Transverse colon (tissue), 4 donors: ENCODE results near the gene C17orf78. TPM values are rescaled to one million over a fixed set of nuclear protein-coding genes. Genes with fewer than 3 reads are reported as not detected.
"Not testable (repeated sequence)": the region's sequence is repeated elsewhere in the genome, so short reads cannot be mapped to it uniquely, and the experiment has no call there.

ENCODE experiments used
- DNase-seq: peaks from one replicate; pipeline ENCODE4 v3.0.0-alpha.2; 2019
- H3K27ac ChIP-seq, 4 donors: fragments of 200-600 bp; sonication (generic); 2 replicates each; pipeline ENCODE4 v1.5.1; 2016 to 2018; ENCODE audit warnings: inconsistent platforms in 4 of 4
- H3K27me3 ChIP-seq: fragments of 200-600 bp; sonication (generic); 2 replicates; pipeline ENCODE4 v1.5.1; 2017; ENCODE audit warnings: inconsistent platforms
- H3K36me3 ChIP-seq, 4 donors: fragments of 200-600 bp; sonication (generic); 2 replicates each; pipeline ENCODE4 v1.5.1; 2017 to 2019; ENCODE audit warnings: inconsistent platforms in 4 of 4
- H3K4me1 ChIP-seq, 4 donors: fragments of 200-600 bp; sonication (generic); 2 replicates each; pipeline ENCODE4 v1.5.1; 2017 to 2020; ENCODE audit warnings: inconsistent platforms in 4 of 4
- H3K4me3 ChIP-seq, 4 donors: fragments of 200-600 bp; sonication (generic); 1 replicate in 1 of 4; 2 replicates in 3 of 4; pipeline versions ENCODE4 v1.5.1 to v1.6.1; 2017 to 2019; ENCODE audit warnings: inconsistent platforms in 4 of 4
- H3K9me3 ChIP-seq, 2 donors: fragments of 200-600 bp; sonication (generic); 2 replicates each; pipeline ENCODE4 v1.5.1; 2017 to 2019; ENCODE audit warnings: inconsistent platforms in 2 of 2
- EP300 ChIP-seq: sonication (generic); formaldehyde crosslinking; IDR thresholded peaks from one replicate; pipeline ENCODE4 v1.6.1; 2017; ENCODE audit warnings: antibody characterized with exemption, low read depth
- POLR2A ChIP-seq: fragments of 450-650 bp; IDR thresholded peaks from one replicate; pipeline ENCODE4 v1.6.1; 2016; ENCODE audit warnings: antibody characterized with exemption, mild to moderate bottlenecking, moderate library complexity
- POLR2AphosphoS5 ChIP-seq, 3 donors: sonication (generic); formaldehyde crosslinking; IDR thresholded peaks; one replicate each; pipeline ENCODE4 v1.6.1; 2016; ENCODE audit warnings: antibody characterized with exemption in 3 of 3
- WGBS, 2 donors: methylation state at CpG; one replicate each; pipeline ENCODE4 v1.1.5; 2018; ENCODE audit warnings: low coverage in 1 of 2; 5-methylcytosine and 5-hydroxymethylcytosine counted together
- in situ Hi-C, 4 donors: fragments of 200-750 bp; cut with MboI; loops; one replicate each; pipeline versions ENCODE4 v1.15.0 to v1.15.1; 2017; ENCODE audit warnings: low sequenced_read_pairs in 3 of 4, low pct_ligation_motif_present in 1 of 4, low pct_unique_long_range_greater_than_20kb in 1 of 4
- intact Hi-C: fragments of 100-400 bp; cut with DNase I; formaldehyde crosslinking; loops from one replicate; pipeline ENCODE4 v1.15.1; 2023; ENCODE audit warnings: low total_unique reads
- total RNA-seq, 4 donors: library from RNA; depleted of rRNA; stranded (reverse); fragments of >200 nt; gene quantifications; one replicate each; pipeline ENCODE4 v1.1.0, GENCODE V29; 2016
- TF ChIP-seq, protein P1 (sequence below), 5 experiments: fragments of 200-600 bp in 3 of 5; fragments of 450-650 bp in 2 of 5; sonication (generic) in 3 of 5; IDR thresholded peaks; 1 replicate in 2 of 5; 2 replicates in 3 of 5; pipeline ENCODE4 v1.5.1; 2016 to 2017; ENCODE audit warnings: antibody characterized with exemption in 5 of 5, inconsistent platforms in 3 of 5, mild to moderate bottlenecking in 2 of 5, moderate library complexity in 1 of 5

The C17orf78 gene
- total RNA-seq, 4 donors from 2014 or later = not detected

- in situ Hi-C loops (loop anchor here in 2 of 4 donors (25.0 kb wide), 1 partner anchor 781 kb away; the partner anchor contains the start of gene MRM1 (in 2 of the 2)), intact Hi-C loops (no loop called here)
- no peak overlapping the region for H3K27ac ChIP-seq
- no peaks in the 10 kb centered on the region for H3K36me3 ChIP-seq
- TF ChIP-seq EP300 (no peak), POLR2A (no peak), POLR2AphosphoS5 (IDR thresholded peaks at IDR 0.05) (no peak)
- TF ChIP-seq, protein P1, sequence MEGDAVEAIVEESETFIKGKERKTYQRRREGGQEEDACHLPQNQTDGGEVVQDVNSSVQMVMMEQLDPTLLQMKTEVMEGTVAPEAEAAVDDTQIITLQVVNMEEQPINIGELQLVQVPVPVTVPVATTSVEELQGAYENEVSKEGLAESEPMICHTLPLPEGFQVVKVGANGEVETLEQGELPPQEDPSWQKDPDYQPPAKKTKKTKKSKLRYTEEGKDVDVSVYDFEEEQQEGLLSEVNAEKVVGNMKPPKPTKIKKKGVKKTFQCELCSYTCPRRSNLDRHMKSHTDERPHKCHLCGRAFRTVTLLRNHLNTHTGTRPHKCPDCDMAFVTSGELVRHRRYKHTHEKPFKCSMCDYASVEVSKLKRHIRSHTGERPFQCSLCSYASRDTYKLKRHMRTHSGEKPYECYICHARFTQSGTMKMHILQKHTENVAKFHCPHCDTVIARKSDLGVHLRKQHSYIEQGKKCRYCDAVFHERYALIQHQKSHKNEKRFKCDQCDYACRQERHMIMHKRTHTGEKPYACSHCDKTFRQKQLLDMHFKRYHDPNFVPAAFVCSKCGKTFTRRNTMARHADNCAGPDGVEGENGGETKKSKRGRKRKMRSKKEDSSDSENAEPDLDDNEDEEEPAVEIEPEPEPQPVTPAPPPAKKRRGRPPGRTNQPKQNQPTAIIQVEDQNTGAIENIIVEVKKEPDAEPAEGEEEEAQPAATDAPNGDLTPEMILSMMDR (IDR thresholded peaks at IDR 0.05) = no peak
- H3K4me3 ChIP-seq = no peak overlapping the region
- WGBS, 2 donors = 97 to 100% methylated on average over 1 to 7 of the region's 7 CpGs
- DNase-seq = no peak
- no peaks in the 10 kb centered on the region for H3K9me3 ChIP-seq
- H3K27me3 ChIP-seq = no peaks in the 10 kb centered on the region
- peaks cover 0 to 32% (median 5%) of the 10 kb centered on the region in 4 donors for H3K4me1 ChIP-seq
Measured at GRCh38 chr17:37393352-37393751, 17.6 kb downstream of the C17orf78 start.

- no peak for TF ChIP-seq EP300
- TF ChIP-seq POLR2AphosphoS5 (IDR thresholded peaks at IDR 0.05) = no peak
- no peak for TF ChIP-seq POLR2A
- TF ChIP-seq, protein P1 (IDR thresholded peaks at IDR 0.05) = no peak
- H3K4me1 ChIP-seq = peaks cover 0 to 7% (median 3%) of the 10 kb centered on the region in 4 donors
- intact Hi-C loops = no loop called here
- no peak overlapping the region for H3K4me3 ChIP-seq
- no peaks in the 10 kb centered on the region for H3K9me3 ChIP-seq
- no peaks in the 10 kb centered on the region for H3K36me3 ChIP-seq
- 78 to 83% methylated on average over 3 to 5 of the region's 5 CpGs for WGBS, 2 donors
- in situ Hi-C loops = loop anchor here in 2 of 4 donors (25.0 kb wide), 1 partner anchor 787 kb away; the partner anchor contains the start of gene MRM1 (in 2 of the 2)
- H3K27ac ChIP-seq = no peak overlapping the region
- H3K27me3 ChIP-seq = no peaks in the 10 kb centered on the region
- DNase-seq = no peak
Measured at GRCh38 chr17:37399265-37399803, 23.5 kb downstream of the C17orf78 start.

DNA sequence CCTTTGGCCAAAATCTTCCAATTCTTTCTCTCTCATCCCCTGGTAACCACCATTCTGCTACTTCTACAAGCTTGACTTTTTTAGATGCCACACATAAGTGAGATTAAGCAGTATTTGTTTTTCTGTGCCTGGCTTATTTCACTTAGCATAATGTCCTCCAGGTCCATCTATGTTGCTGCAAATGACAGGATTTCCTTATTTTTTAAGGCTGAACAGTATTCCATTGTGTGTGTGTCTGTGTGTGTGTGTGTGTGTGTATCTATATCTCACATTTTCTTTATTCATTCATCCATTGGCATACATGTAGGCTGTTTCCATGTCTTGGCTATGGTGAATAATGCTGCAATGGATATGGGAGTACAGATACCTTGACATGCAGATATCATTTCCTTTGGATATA, 24.7 kb downstream of the C17orf78 start:
- DNase-seq = no peak
- Histone ChIP-seq H3K4me1 (peaks cover 0 to 16% (median 11%) of the 10 kb centered on the region in 4 donors), H3K36me3 (no peaks in the 10 kb centered on the region), H3K9me3 (no peaks in the 10 kb centered on the region), H3K27me3 (no peaks in the 10 kb centered on the region), H3K4me3 (no peak overlapping the region), H3K27ac (no peak overlapping the region)
- in situ Hi-C loops = no loop called here
- intact Hi-C loops = loop anchor here (10.0 kb wide), 1 partner anchor 46 kb away; no protein-coding TSS in a partner anchor
- TF ChIP-seq EP300 (no peak), POLR2AphosphoS5 (IDR thresholded peaks at IDR 0.05) (no peak), POLR2A (no peak)
- TF ChIP-seq, protein P1 (IDR thresholded peaks at IDR 0.05) = no peak

DNA sequence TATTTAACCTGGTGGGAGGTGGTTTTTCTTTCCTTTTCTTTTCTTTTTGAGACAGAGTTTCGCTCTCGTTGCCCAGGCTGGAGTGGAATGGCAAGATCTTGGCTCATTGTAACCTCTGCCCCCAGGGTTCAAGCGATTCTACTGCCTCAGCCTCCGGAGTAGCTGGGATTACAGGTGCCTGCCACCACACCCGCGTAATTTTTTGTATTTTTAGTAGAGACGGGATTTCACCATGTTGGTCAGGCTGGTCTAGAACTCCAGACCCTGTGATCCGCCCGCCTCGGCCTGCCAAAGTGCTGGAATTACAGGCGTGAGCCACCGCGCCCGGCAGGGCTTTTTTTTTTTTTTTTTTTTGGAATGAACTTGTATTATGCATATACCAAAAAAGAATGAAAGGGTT, 29.7 kb downstream of the C17orf78 start:
- H3K4me3 ChIP-seq = peak overlapping the region in 2 of 4 donors; percentile 62 to 92

More for the DNA sequence above, 29.7 kb downstream of the C17orf78 start:
- Histone ChIP-seq H3K4me1 (peaks cover 4 to 25% (median 16%) of the 10 kb centered on the region in 4 donors), H3K27ac (peak overlapping the region in 3 of 4 donors; percentile 91 to 97 (median 92))
- H3K27me3 ChIP-seq, in situ Hi-C loops, H3K36me3 ChIP-seq, H3K9me3 ChIP-seq: not testable (repeated sequence)
- DNase-seq = peak; percentile 13
- 37 to 41% methylated on average over 12 to 14 of the region's 14 CpGs for WGBS, 2 donors
- intact Hi-C loops = loop anchor here (10.0 kb wide), 1 partner anchor 51 kb away; no protein-coding TSS in a partner anchor
